Activated CD4-positive, alpha-beta T cell treated with anti-CD3 and anti-CD28 coated beads, Interleukin-2, amount 10 ng/mL, durations not matched to agents 7 days and 5 days (primary cell): ENCODE data around the gene SLC5A3. TPM values are rescaled to one million over a fixed set of nuclear protein-coding genes. Genes with fewer than 3 reads are reported as not detected.

Source experiments
- CTCF ChIA-PET: fragments of 350-600 bp; sonication (Branson Sonifier 250); formaldehyde crosslinking; loops from one replicate; lab custom pipeline; 2021; ENCODE audit warnings: antibody characterized with exemption; lab: Charles Lee
- POLR2A ChIA-PET: fragments of 350-600 bp; sonication (Branson Sonifier 250); formaldehyde crosslinking; loops from one replicate; lab custom pipeline; 2021; ENCODE audit warnings: antibody characterized with exemption; lab: Charles Lee
- DNase-seq: peaks from one replicate; pipeline ENCODE4 v3.0.0-alpha.2; 2020
- H3K27ac Mint-ChIP-seq: one replicate; pipeline ENCODE4 v1.8.0; 2021; ENCODE audit warnings: mild to moderate bottlenecking, moderate library complexity, mixed read lengths
- H3K27me3 Mint-ChIP-seq: one replicate; pipeline ENCODE4 v1.8.0; 2021; ENCODE audit warnings: mixed read lengths
- H3K36me3 Mint-ChIP-seq: one replicate; pipeline ENCODE4 v1.8.0; 2021; ENCODE audit warnings: low read depth, mixed read lengths
- H3K4me1 Mint-ChIP-seq: one replicate; pipeline ENCODE4 v1.8.0; 2021; ENCODE audit warnings: mixed read lengths
- H3K4me3 Mint-ChIP-seq: one replicate; pipeline ENCODE4 v1.8.0; 2021; ENCODE audit warnings: mild to moderate bottlenecking, moderate library complexity, mixed read lengths
- H3K9me3 Mint-ChIP-seq: one replicate; pipeline ENCODE4 v1.8.0; 2021; ENCODE audit warnings: mixed read lengths
- total RNA-seq, 2 experiments: library from RNA; stranded (reverse); gene quantifications; one replicate each; pipeline ENCODE4 v1.2.3, GENCODE V29; 2021

SLC5A3 gene
- total RNA-seq, 2 experiments from 2014 or later: 23.9 to 24.0 TPM

GRCh38 chr21:34074283-34075090 lies 1.1 kb downstream of the SLC5A3 start:
- H3K4me1 Mint-ChIP-seq: peaks cover 59% of the 10 kb centered on the region
- H3K27ac Mint-ChIP-seq: peak overlapping the region; percentile 88
- peak; percentile 16 for DNase-seq
- no peaks in the 10 kb centered on the region for H3K9me3 Mint-ChIP-seq
- peak overlapping the region; percentile 84 for H3K4me3 Mint-ChIP-seq
- H3K36me3 Mint-ChIP-seq: peaks cover 44% of the 10 kb centered on the region
- CTCF ChIA-PET: interaction anchor here (0.6 to 3.2 kb wide), 14 partner anchors 9 to 483 kb away, joined by 3 to 9 read pairs (median 4); no protein-coding TSS in a partner anchor
- peaks cover 1% of the 10 kb centered on the region for H3K27me3 Mint-ChIP-seq
- POLR2A ChIA-PET: interaction anchor here (0.7 kb wide), 1 partner anchor 124 kb away, joined by 3 read pairs; no protein-coding TSS in a partner anchor

- no peaks in the 10 kb centered on the region for H3K9me3 Mint-ChIP-seq
- H3K27ac Mint-ChIP-seq: peak overlapping the region; percentile 88
- no peaks in the 10 kb centered on the region for H3K27me3 Mint-ChIP-seq
- ChIA-PET POLR2A (interaction anchor here (0.7 to 1.5 kb wide), 2 partner anchors 123 to 125 kb away, joined by 3 to 4 read pairs; no protein-coding TSS in a partner anchor), CTCF (interaction anchor here (0.6 to 3.2 kb wide), 11 partner anchors 8 to 160 kb away, joined by 3 to 9 read pairs (median 4); no protein-coding TSS in a partner anchor)
- H3K36me3 Mint-ChIP-seq: peaks cover 50% of the 10 kb centered on the region
- no peak for DNase-seq
- H3K4me3 Mint-ChIP-seq: peak overlapping the region; percentile 84
- peaks cover 65% of the 10 kb centered on the region for H3K4me1 Mint-ChIP-seq
These were observed 1.7 kb downstream of the SLC5A3 start for GRCh38 chr21:34075091-34075425.

- peak; percentile 34 for DNase-seq
- Mint-ChIP-seq H3K4me1 (peaks cover 75% of the 10 kb centered on the region), H3K4me3 (peak overlapping the region; percentile 84), H3K9me3 (no peaks in the 10 kb centered on the region), H3K27ac (peak overlapping the region; percentile 88), H3K27me3 (no peaks in the 10 kb centered on the region), H3K36me3 (peaks cover 60% of the 10 kb centered on the region)
- POLR2A ChIA-PET: interaction anchor here (0.6 to 1.5 kb wide), 2 partner anchors 115 to 126 kb away, joined by 4 to 11 read pairs; no protein-coding TSS in a partner anchor
- CTCF ChIA-PET: interaction anchor here (0.7 to 3.2 kb wide), 6 partner anchors 11 to 151 kb away, joined by 3 to 9 read pairs (median 4); no protein-coding TSS in a partner anchor
These were observed 2.6 kb downstream of the SLC5A3 start for GRCh38 chr21:34075760-34076660.

DNA sequence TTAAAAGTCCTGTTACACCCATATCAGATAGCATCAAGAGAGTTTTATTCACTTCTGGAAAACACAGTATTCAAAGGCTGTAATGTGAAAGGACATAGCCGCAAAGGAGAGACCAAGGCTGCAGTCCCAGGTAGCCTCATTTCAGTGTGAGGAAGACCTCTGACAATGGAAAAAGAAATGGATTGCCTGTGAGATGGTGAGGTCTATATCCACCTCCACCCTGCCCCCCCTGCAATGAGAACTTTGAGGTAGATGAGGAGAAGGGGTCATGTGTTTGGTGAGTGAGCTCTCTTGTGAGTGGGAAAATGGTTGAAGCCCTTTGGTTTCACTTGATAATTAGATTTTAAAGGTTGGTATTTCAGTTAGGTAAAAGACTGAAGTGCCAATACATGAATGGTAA lies 3.5 kb downstream of the SLC5A3 start:
- Mint-ChIP-seq H3K36me3 (peaks cover 66% of the 10 kb centered on the region), H3K4me1 (peaks cover 81% of the 10 kb centered on the region), H3K27ac (peak overlapping the region; percentile 21), H3K4me3 (peak overlapping the region; percentile 21), H3K27me3 (no peaks in the 10 kb centered on the region), H3K9me3 (no peaks in the 10 kb centered on the region)
- no peak for DNase-seq
- ChIA-PET CTCF (interaction anchor here (2.1 kb wide), 1 partner anchor 152 kb away, joined by 9 read pairs; no protein-coding TSS in a partner anchor), POLR2A (interaction anchor here (0.6 kb wide), 1 partner anchor 116 kb away, joined by 11 read pairs; no protein-coding TSS in a partner anchor)

DNA sequence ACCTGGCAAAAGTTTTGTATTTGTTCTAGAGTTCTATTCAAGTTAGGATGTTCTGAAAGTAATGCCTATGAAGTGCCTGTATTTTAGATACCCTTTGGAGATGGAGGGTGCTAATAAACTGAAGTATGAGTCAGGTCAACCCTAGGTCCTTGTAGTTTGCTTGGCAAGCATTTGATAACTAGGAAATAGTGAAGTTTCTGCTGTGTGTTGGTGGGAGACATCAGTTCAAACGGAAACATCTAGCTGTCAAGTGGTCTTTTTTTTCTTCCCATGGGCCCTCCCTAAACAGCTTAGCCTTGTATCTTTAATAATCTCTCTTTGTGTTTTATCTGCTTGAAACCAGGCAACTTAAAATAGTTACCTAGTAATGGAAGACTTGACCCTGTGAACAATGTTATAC lies 4.5 kb downstream of the SLC5A3 start:
- H3K4me3 Mint-ChIP-seq: peak overlapping the region; percentile 48
- peaks cover 74% of the 10 kb centered on the region for H3K36me3 Mint-ChIP-seq
- no peaks in the 10 kb centered on the region for H3K9me3 Mint-ChIP-seq
- peak overlapping the region; percentile 21 for H3K27ac Mint-ChIP-seq
- H3K27me3 Mint-ChIP-seq: no peaks in the 10 kb centered on the region
- peaks cover 84% of the 10 kb centered on the region for H3K4me1 Mint-ChIP-seq
- ChIA-PET CTCF (no interaction called here), POLR2A (interaction anchor here (0.6 kb wide), 1 partner anchor 177 kb away, joined by 3 read pairs; no protein-coding TSS in a partner anchor)
- DNase-seq: no peak

DNA sequence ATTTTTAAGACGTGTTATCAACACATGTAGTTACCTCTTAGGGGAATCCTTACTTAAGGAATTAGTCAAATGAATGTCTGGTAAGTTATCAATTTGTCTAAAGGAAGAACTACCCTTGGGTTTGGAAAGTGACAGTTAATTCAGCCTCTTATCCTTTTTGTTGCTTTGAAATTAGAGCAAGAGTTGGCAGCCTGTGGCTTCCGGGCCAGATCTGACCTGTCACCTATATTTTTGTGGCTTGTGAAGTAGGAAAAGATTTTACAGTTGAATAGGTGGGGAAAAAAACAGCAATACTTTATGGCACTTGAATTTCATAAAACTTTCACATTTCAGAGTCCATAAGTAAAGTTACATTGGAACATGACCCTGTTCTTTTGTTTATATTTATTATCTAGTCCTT lies 5.5 kb downstream of the SLC5A3 start:
- Mint-ChIP-seq H3K4me3 (peak overlapping the region; percentile 48), H3K9me3 (no peaks in the 10 kb centered on the region), H3K27me3 (no peaks in the 10 kb centered on the region), H3K4me1 (peaks cover 94% of the 10 kb centered on the region), H3K36me3 (peaks cover 84% of the 10 kb centered on the region), H3K27ac (peak overlapping the region; percentile 60)
- peak; percentile 48 for DNase-seq
- ChIA-PET POLR2A (no interaction called here), CTCF (no interaction called here)

- DNase-seq: no peak
- Mint-ChIP-seq H3K9me3 (no peaks in the 10 kb centered on the region), H3K4me3 (no peak overlapping the region), H3K27ac (no peak overlapping the region), H3K27me3 (no peaks in the 10 kb centered on the region), H3K36me3 (peaks cover 82% of the 10 kb centered on the region), H3K4me1 (peaks cover 91% of the 10 kb centered on the region)
- ChIA-PET CTCF (interaction anchor here (0.9 to 1.9 kb wide), 2 partner anchors 16 to 51 kb away, joined by 3 to 8 read pairs; no protein-coding TSS in a partner anchor), POLR2A (no interaction called here)
These were observed 7.3 kb downstream of the SLC5A3 start for GRCh38 chr21:34080710-34081109.

GRCh38 chr21:34082769-34083168 lies 9.4 kb downstream of the SLC5A3 start:
- no peak for DNase-seq
- Mint-ChIP-seq H3K9me3 (no peaks in the 10 kb centered on the region), H3K4me1 (peaks cover 72% of the 10 kb centered on the region), H3K4me3 (peak overlapping the region; percentile 4), H3K27me3 (no peaks in the 10 kb centered on the region), H3K36me3 (peaks cover 66% of the 10 kb centered on the region), H3K27ac (peak overlapping the region; percentile 16)
- POLR2A ChIA-PET: no interaction called here
- CTCF ChIA-PET: interaction anchor here (0.7 to 1.0 kb wide), 2 partner anchors 8 to 54 kb away, joined by 3 read pairs; no protein-coding TSS in a partner anchor

GRCh38 chr21:34083357-34083756 lies 10.0 kb downstream of the SLC5A3 start:
- Mint-ChIP-seq H3K27ac (peak overlapping the region; percentile 12), H3K4me1 (peaks cover 66% of the 10 kb centered on the region), H3K4me3 (no peak overlapping the region), H3K36me3 (peaks cover 60% of the 10 kb centered on the region), H3K27me3 (no peaks in the 10 kb centered on the region), H3K9me3 (no peaks in the 10 kb centered on the region)
- no peak for DNase-seq
- ChIA-PET CTCF (interaction anchor here (0.7 to 1.2 kb wide), 3 partner anchors 9 to 54 kb away, joined by 3 read pairs; no protein-coding TSS in a partner anchor), POLR2A (no interaction called here)

GRCh38 chr21:34085129-34085528 lies 11.8 kb downstream of the SLC5A3 start:
- ChIA-PET CTCF (no interaction called here), POLR2A (no interaction called here)
- Mint-ChIP-seq H3K36me3 (peaks cover 53% of the 10 kb centered on the region), H3K4me1 (peaks cover 57% of the 10 kb centered on the region), H3K27ac (no peak overlapping the region), H3K27me3 (no peaks in the 10 kb centered on the region), H3K4me3 (no peak overlapping the region), H3K9me3 (no peaks in the 10 kb centered on the region)
- no peak for DNase-seq

DNA sequence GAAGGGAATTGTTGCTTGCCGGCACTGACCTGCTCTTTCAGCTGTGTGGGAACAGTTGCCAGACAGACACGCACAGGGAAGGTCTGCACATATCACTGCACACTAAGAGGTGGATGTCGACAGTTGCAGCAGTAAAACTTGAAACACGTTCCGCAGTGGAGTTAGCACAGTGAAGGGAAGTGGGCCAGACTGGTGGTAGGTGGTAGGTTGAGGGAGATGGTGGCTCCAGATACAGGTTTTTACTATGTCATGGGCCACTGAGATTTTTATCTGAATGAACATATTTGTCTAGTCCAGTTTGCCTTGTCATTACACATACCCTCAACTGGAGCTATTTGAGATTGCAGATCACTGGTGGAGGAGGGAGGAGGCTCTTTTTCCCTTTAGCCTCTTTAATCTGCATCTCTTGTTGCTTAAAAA lies 13.5 kb downstream of the SLC5A3 start:
- POLR2A ChIA-PET: no interaction called here
- H3K27ac Mint-ChIP-seq: no peak overlapping the region

DNA sequence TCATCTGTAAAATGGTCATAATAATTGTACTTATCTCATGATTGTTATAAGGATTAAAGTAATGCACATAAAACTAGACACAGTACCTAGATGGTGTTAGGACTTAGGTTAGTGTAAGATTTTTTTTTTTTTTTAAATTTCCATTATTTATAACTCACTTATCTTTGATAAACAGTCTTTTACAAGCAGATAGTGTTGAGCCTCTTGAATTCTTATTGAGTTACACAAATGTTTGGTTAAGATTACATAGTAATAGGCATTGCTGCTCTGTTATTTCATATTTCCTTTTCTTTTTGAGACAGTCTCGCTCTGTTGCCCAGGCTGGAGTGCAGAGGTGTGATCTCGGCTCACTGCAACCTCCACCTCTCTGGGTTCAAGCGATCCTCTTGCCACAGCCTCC lies 15.4 kb downstream of the SLC5A3 start:
- no peak for DNase-seq
- peaks cover 30% of the 10 kb centered on the region for H3K36me3 Mint-ChIP-seq
- CTCF ChIA-PET: interaction anchor here (0.6 kb wide), 1 partner anchor 151 kb away, joined by 3 read pairs; no protein-coding TSS in a partner anchor
- peaks cover 50% of the 10 kb centered on the region for H3K4me1 Mint-ChIP-seq
- no peak overlapping the region for H3K27ac Mint-ChIP-seq
- H3K27me3 Mint-ChIP-seq: no peaks in the 10 kb centered on the region
- H3K9me3 Mint-ChIP-seq: no peaks in the 10 kb centered on the region
- H3K4me3 Mint-ChIP-seq: no peak overlapping the region
- POLR2A ChIA-PET: no interaction called here

More for the DNA sequence above, 13.5 kb downstream of the SLC5A3 start:
- DNase-seq: peak; percentile 15
- Mint-ChIP-seq H3K4me1 (peaks cover 55% of the 10 kb centered on the region), H3K36me3 (peaks cover 42% of the 10 kb centered on the region), H3K27me3 (no peaks in the 10 kb centered on the region), H3K9me3 (no peaks in the 10 kb centered on the region), H3K4me3 (no peak overlapping the region)
- CTCF ChIA-PET: interaction anchor here (0.9 to 1.5 kb wide), 5 partner anchors 9 to 163 kb away, joined by 3 to 4 read pairs (median 4); no protein-coding TSS in a partner anchor
